ENCODE results near the gene FAM13A.
"Not testable (repeated sequence)": the region's sequence is repeated elsewhere in the genome, so short reads cannot be mapped to it uniquely, and the experiment has no call there.

FAM13A gene

GRCh38 chr4:88900432-88900831, 156.6 kb downstream of the FAM13A start:
- DNase-seq (ENCODE audit: low spot score), result no peak

DNA sequence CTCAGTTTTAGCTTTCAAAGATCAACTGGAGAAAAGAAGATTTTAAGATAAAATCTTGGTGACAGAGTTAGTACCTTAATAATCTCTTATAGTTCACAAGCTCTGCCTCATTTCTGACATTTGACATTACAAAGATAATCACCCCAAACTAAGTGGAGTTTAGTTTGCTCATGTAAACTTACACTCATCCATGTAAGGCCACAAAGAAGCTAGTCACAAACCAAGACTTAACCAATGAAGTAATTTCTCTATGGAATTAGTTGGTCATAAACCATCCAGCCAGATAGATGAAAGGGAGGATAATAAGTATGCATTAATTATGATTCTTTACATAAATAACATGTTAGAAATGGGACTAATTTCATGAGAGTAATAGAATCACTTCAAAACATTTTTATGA, 159.2 kb downstream of the FAM13A start:
- DNase-seq (ENCODE audit: low spot score), result no peak

GRCh38 chr4:88897180-88897579, 159.8 kb downstream of the FAM13A start:
- no peak for DNase-seq (ENCODE audit: low spot score)

- DNase-seq (ENCODE audit: low spot score), result no peak
Observed at GRCh38 chr4:88893961-88894360, 163.0 kb downstream of the FAM13A start.

DNA sequence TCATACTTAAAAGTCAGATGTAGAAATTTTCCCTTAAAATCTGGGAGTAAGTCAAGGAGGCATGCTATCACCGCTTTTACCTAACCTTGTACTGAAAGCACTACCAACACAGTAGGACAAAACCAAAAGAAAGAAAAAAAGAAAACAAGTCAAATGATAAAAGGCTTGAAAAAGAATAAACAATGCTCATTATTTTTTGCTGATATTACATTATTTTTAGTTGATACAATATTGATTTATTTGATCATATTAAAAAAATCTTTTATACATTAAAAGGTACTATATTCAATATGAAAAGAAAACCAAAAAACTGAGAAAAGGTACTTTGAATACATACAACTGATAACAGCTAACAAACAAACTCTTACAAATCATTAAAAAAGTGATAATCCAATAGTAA, 164.3 kb downstream of the FAM13A start:
- no peak for DNase-seq (ENCODE audit: low spot score)

GRCh38 chr4:88891636-88892035, 165.3 kb downstream of the FAM13A start:
- no peak for DNase-seq (ENCODE audit: low spot score)

DNA sequence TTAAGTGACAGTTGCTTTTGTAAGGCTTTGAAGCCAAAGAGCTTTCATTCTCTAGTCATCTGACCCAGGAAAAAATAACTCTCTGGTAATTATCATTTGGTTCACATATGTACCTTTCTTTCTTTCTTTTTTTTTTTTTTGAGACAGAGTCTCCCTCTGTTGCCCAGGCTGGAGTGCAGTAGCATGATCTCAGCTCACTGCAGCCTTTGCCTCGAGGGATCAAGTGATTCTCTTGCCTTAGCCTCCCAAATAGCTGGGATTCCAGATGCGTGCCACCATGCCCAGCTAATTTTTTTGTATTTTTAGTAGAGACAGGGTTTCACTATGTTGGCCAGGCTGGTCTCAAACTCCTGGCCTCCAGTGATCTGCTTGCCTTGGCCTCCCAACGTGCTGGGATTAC, 169.6 kb downstream of the FAM13A start:
- not testable (repeated sequence) for DNase-seq (ENCODE audit: low spot score)

GRCh38 chr4:88881227-88881569, 175.8 kb downstream of the FAM13A start:
- DNase-seq (ENCODE audit: low spot score), result no peak

DNA sequence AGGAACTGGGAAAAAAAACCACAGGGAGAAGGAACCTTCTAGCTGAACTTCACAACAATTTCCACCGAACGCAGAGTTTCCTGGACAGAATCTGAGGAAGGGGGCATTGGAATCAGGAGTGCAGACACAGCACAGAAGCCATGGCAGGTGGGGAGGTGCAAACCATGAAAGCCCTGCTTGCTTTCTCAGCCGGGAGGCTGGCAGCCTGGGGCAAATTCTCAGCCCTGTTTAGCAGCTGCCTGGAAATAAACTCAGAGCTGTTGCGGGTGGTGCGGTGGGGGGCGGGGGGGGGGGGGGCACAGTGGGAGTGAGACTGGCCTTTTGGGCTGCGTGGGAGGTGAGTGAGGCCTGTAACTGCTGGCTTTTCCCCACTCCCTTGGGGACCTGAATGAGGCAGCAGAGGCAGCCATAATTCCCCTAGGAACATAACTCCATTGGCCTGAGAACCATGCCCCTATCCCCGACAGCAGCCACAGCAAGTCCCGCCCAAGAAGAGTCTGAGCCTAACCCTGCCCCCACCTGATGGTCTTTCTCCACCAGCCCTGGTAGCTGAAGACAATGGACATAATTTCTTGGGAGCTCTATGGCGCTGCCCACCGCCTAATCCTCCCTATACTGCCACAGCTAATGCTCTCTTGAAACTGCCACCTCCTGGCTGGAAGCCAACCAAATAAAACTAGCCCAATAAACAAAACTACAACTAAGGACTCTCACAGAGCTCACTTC, 176.3 kb downstream of the FAM13A start:
- DNase-seq (ENCODE audit: low spot score), result no peak

DNA sequence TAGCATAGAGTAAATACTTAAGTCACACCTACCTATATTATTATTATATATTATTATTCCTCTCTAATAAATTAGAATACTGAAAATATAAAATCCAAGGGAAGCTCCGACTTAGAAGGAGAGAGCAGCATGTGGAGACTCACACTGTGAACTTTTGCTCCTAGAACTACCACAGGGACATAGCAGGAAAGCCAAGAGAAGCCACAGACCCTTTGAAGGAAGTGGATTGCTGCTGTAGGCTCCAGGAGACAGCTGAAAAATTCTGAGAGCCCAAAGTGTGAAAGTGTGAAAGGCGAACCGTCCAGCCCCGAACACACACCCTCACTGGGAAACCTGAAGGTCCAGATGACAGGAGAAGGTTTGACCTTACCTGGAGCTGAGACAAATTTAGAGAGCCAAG, 177.0 kb downstream of the FAM13A start:
- DNase-seq (ENCODE audit: low spot score), result no peak

GRCh38 chr4:88878642-88879041, 178.3 kb downstream of the FAM13A start:
- no peak for DNase-seq (ENCODE audit: low spot score)

DNA sequence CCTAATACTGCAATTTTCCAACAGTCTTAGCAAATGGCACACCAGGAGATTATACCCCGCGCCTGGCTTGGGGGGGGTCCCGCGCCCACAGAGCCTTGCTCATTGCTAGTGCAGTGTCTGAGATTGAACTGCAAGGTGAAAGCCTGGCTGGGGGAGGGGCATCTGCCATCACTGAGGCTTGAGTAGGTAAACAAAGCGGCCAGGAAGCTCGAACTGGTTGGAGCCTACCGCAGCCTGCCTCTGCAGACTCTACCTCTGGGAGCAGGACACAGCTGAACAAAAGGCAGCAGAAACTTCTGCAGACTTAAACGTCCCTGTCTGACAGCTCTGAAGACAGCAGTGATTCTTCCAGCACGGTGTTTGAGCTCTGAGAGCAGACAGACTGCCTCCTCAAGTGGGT, 186.6 kb downstream of the FAM13A start:
- no peak for DNase-seq (ENCODE audit: low spot score)

- no peak for DNase-seq (ENCODE audit: low spot score)
Observed at GRCh38 chr4:88868510-88868909, 188.5 kb downstream of the FAM13A start.

- no peak for DNase-seq (ENCODE audit: low spot score)
Observed at GRCh38 chr4:88866862-88867550, 190.0 kb downstream of the FAM13A start.

DNA sequence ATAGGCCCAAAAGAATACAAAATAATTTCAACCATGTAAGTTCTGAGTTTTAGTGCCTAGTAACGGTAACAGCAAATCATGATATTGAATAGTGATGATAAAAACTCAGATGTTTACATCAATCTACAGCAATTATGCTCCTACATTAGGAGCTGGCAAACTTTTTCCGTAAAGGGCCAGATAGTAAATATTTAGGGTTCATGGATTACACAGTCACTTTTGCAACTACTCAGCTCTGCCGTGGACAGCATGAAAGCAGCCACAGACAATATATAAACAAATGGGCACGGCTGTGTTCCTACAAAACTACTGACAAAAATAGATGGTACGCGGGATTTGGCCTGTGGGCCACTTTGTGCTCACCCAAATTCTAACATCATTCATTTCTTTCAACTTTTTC, 191.5 kb downstream of the FAM13A start:
- no peak for DNase-seq (ENCODE audit: low spot score)

DNA sequence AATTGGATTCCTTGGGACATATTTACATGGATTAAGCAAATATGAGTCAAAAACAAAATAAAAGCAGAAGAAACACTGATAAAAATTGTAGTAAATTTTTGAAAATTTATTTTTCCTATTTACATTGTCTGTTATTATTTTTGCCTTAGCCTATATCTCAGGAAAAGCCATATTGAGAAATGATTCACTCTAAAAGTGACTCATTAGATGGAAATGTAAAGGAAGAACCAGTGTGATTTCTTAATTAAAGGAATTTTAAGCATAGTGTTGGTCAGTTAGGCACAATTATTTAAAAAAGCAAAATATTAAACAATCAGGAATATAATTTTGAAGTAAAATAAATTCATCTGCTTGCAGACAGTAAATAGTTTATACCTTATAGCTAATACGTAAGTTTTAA, 191.9 kb downstream of the FAM13A start:
- no peak for DNase-seq (ENCODE audit: low spot score)

DNA sequence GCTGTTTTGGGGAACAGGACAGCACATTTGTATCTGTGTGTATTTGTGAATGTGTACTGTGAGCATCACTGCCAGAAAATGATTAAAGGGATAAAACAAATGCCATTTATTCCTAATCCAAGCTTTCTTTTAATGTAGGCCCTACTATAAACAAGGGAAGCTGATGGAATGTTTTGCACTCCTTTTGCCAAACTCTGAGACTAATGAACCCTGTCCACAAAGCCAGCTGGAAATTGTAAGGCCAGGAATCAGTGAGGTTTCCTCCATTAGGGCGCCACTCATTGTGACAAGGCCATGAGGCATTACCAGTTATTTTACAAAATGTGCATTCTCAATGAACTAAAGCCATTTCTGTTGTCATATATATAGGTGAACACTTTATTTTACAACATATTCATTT, 196.4 kb downstream of the FAM13A start:
- DNase-seq (ENCODE audit: low spot score), result no peak

DNA sequence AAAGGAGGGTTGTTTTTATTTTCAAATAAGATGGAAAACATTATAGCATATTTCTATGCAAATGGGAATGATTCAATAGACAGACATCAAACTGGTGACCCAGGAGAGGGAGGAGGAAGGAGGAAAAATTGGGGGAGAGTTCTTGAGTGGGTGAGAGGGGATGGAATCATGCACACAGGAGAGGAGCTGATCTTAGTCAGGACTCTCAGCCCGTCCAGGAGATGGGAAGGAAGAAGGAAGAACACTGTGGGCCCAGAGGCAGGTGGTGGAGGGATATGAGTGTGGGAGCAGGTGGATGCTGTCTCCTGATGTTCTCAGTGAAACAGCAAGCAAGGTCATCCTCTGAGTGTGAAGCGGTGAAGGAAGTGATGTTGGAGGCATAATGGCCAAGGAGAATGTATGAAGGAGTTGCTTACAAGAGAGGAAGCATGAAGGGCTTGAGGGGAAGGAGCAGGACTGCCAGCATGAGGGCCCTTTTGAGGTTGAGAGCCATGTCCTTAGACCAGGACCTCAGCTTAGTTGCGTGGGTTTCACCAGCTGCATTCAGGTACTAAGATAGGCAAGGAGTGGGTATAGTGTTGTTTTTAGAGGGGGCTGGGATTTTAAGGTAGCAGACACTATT, 197.7 kb downstream of the FAM13A start:
- DNase-seq (ENCODE audit: low spot score), result no peak

DNA sequence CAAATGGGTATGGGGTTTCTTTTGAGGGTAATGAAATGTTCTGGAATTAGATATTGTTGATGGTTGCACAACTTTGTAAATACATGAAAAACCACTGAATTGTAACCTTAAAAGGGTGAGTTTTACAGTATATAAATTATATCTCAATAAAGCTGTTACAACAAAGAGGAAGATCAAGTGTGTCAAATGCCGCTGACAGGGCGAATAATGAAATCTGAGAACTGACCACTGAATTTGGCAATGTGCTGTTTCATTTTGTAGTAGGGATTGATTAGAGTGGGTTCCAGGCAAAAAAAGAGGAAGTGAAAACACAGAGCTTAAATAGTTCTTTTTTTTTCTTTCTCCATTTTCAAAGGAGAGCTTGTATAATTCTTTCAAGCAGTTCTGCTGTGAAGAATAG, 198.2 kb downstream of the FAM13A start:
- DNase-seq (ENCODE audit: low spot score), result no peak

- no peak for DNase-seq (ENCODE audit: low spot score)
Observed at GRCh38 chr4:88857588-88857987, 199.4 kb downstream of the FAM13A start.

GRCh38 chr4:88854481-88854880, 202.5 kb downstream of the FAM13A start:
- no peak for DNase-seq (ENCODE audit: low spot score)

- DNase-seq (ENCODE audit: low spot score), result not testable (repeated sequence)
Observed at GRCh38 chr4:88853583-88853982, 203.4 kb downstream of the FAM13A start.

- no peak for DNase-seq (ENCODE audit: low spot score)
Observed at GRCh38 chr4:88846206-88846790, 210.7 kb downstream of the FAM13A start.

Measured in activated CD4-positive, alpha-beta T cell treated with anti-CD3 and anti-CD28 coated beads, Interleukin-2, Interleukin-4, amounts not matched to agents 100 ng/mL and 50 ng/mL, durations not matched to agents 16 hours and 8 hours (primary cell).